OCI-M2 (cell line): ENCODE measurements around the gene C13orf42.

Source experiments
- DNase-seq: peaks from one replicate; lab custom pipeline; 2025; ENCODE audit not compliant: unreplicated experiment; lab: John Stamatoyannopoulos, UW

The C13orf42 gene

GRCh38 chr13:51067210-51067701, 43.8 kb downstream of the C13orf42 start:
- no peak for DNase-seq

- no peak for DNase-seq
Measured at GRCh38 chr13:51066091-51066831, 44.8 kb downstream of the C13orf42 start.

- DNase-seq = no peak
Measured at GRCh38 chr13:51065372-51066090, 45.5 kb downstream of the C13orf42 start.

GRCh38 chr13:51064753-51065152, 46.3 kb downstream of the C13orf42 start:
- no peak for DNase-seq

GRCh38 chr13:51063909-51064308, 47.2 kb downstream of the C13orf42 start:
- no peak for DNase-seq

- no peak for DNase-seq
Measured at GRCh38 chr13:51058461-51059167, 52.5 kb downstream of the C13orf42 start.

GRCh38 chr13:51057906-51058305, 53.2 kb downstream of the C13orf42 start:
- DNase-seq = no peak

GRCh38 chr13:51057001-51057400, 54.1 kb downstream of the C13orf42 start:
- DNase-seq = no peak

- DNase-seq = no peak
Measured at GRCh38 chr13:51052581-51052980, 58.5 kb downstream of the C13orf42 start.

- DNase-seq = no peak
Measured at GRCh38 chr13:51050021-51050830, 60.8 kb downstream of the C13orf42 start.

- no peak for DNase-seq
Measured at GRCh38 chr13:51048616-51049015, 62.5 kb downstream of the C13orf42 start.

GRCh38 chr13:51048166-51048461, 63.0 kb downstream of the C13orf42 start:
- no peak for DNase-seq

GRCh38 chr13:51047434-51048165, 63.5 kb downstream of the C13orf42 start:
- DNase-seq = no peak

GRCh38 chr13:51045451-51045850, 65.6 kb downstream of the C13orf42 start:
- DNase-seq = no peak

GRCh38 chr13:51044023-51044665, 66.9 kb downstream of the C13orf42 start:
- DNase-seq = no peak

GRCh38 chr13:51043310-51043709, 67.8 kb downstream of the C13orf42 start:
- no peak for DNase-seq

GRCh38 chr13:51041710-51042109, 69.4 kb downstream of the C13orf42 start:
- DNase-seq = no peak

- no peak for DNase-seq
Measured at GRCh38 chr13:51041126-51041525, 69.9 kb downstream of the C13orf42 start.

GRCh38 chr13:51040431-51040830, 70.6 kb downstream of the C13orf42 start:
- DNase-seq = no peak

- DNase-seq = no peak
Measured at GRCh38 chr13:51036418-51036817, 74.7 kb downstream of the C13orf42 start.
